GM18951 (cell line): ENCODE results near the gene SV2C.

ENCODE experiments used
- POLR2A ChIP-seq: IDR thresholded peaks from 4 replicates; pipeline ENCODE4 v1.6.1; 2011; ENCODE audit warnings: mild to moderate bottlenecking; ENCODE audit not compliant: insufficient read length, insufficient read depth; ENCODE audit errors: extremely low read depth
- in situ Hi-C: fragments of 300-500 bp; cut with MboI; formaldehyde crosslinking; loops from one replicate; pipeline ENCODE4 v1.12.0; 2022; ENCODE audit warnings: low sequenced_read_pairs, mixed read lengths, inconsistent platforms; ENCODE audit not compliant: unreplicated experiment

Gene SV2C

GRCh38 chr5:76252437-76252836 lies 169.3 kb downstream of the SV2C start:
- in situ Hi-C loops = no loop called here
- no peak for TF ChIP-seq POLR2A

GRCh38 chr5:76256116-76256889 lies 173.1 kb downstream of the SV2C start:
- TF ChIP-seq POLR2A = no peak
- in situ Hi-C loops = no loop called here

GRCh38 chr5:76257225-76257833 lies 174.1 kb downstream of the SV2C start:
- TF ChIP-seq POLR2A = no peak
- in situ Hi-C loops = no loop called here

GRCh38 chr5:76257897-76258296 lies 174.7 kb downstream of the SV2C start:
- in situ Hi-C loops = no loop called here
- no peak for TF ChIP-seq POLR2A

GRCh38 chr5:76264681-76265080 lies 181.5 kb downstream of the SV2C start:
- TF ChIP-seq POLR2A = no peak
- in situ Hi-C loops = no loop called here

- in situ Hi-C loops = no loop called here
- TF ChIP-seq POLR2A = no peak
Observed at GRCh38 chr5:76269259-76269931, 186.2 kb downstream of the SV2C start.

GRCh38 chr5:76269932-76270610 lies 186.9 kb downstream of the SV2C start:
- in situ Hi-C loops = no loop called here
- TF ChIP-seq POLR2A = no peak

GRCh38 chr5:76271836-76272235 lies 188.7 kb downstream of the SV2C start:
- no peak for TF ChIP-seq POLR2A
- in situ Hi-C loops = no loop called here

GRCh38 chr5:76273206-76273885 lies 190.2 kb downstream of the SV2C start:
- in situ Hi-C loops = no loop called here
- no peak for TF ChIP-seq POLR2A

- no peak for TF ChIP-seq POLR2A
- in situ Hi-C loops = no loop called here
Observed at GRCh38 chr5:76274571-76274970, 191.4 kb downstream of the SV2C start.

- no peak for TF ChIP-seq POLR2A
- in situ Hi-C loops = no loop called here
Observed at GRCh38 chr5:76277736-76278135, 194.6 kb downstream of the SV2C start.

GRCh38 chr5:76278261-76278789 lies 195.1 kb downstream of the SV2C start:
- no peak for TF ChIP-seq POLR2A
- in situ Hi-C loops = no loop called here

- TF ChIP-seq POLR2A = no peak
- in situ Hi-C loops = no loop called here
Observed at GRCh38 chr5:76280494-76280893, 197.3 kb downstream of the SV2C start.

- in situ Hi-C loops = no loop called here
- TF ChIP-seq POLR2A = no peak
Observed at GRCh38 chr5:76283670-76284069, 200.5 kb downstream of the SV2C start.
